Activated T-cell treated with anti-CD3 and anti-CD28 coated beads, Interleukin-2, amount 50 U/mL, for 48 hours (primary cell): Measurements from ENCODE around the gene ALDH1A1.

Experiments used
- DNase-seq, 2 experiments: peaks; one replicate each; pipeline ENCODE4 v3.0.0-alpha.2; 2020

The ALDH1A1 gene

DNA sequence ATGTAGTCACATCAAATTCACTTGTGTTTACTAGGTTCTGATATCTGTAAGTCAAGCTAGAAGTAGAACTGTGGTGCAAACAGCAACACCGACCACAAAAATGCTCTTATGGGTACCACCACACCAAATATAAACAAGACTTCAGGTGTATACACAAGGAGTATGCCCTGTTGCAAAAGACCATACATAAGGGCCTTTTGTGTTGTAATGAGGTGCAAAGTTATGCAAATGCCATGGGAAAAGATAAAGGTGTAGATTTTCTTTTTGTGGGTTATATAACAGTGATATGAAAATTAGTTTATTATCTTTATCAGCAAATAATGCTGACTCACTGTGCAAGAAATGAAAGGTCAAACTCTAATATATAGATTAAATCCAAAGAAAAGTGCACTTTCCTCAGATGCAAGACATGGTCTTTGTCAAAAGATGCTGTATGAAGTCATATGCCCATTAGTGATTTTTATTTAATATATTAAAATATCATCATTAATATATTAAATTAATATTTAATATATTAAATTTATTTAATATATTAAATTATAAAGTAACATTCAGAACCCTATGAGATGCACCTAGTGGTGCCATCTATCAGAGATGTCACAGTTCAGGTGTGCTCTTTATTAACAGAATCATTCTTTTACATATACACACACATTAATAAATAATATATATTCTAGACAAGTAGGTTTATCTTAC lies 26.7 kb upstream of the ALDH1A1 start:
- no peak for DNase-seq

DNA sequence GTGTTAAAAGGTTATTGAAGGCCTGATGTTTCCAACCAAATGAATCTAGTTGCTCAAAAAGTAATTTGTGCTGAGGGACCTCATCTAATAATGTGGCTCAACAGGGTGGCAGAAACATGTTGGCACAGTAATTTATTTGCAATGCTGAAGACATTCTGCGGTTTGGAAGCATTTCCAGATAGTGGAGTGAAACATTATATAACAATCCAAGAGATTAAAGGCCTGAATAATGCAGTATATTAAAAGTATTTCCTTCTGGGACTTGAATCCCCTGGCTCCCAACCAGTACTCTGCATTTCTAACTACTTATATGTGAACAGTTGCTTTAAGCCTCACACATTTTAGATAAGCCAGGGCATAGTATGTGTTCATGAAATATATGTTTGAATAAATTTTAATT lies 25.9 kb upstream of the ALDH1A1 start:
- DNase-seq, result no peak

DNA sequence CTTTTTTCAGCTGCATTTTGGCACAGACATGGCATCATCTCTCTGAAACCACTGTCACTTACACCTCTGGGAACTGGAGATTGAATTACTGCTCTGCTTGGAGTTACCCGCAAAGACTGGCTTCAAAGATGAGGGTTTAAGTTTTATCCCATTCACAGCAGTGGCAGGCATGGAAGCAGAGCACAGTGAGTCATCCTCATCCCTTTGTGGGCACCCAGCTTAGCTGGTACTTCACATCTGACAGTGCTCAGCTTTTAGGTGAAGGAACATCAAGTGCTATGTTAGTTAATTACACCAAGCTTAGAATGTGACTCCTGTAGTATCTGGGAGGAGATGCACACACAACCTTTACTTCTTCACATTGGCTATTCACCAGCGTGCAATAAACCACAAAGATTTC lies 24.8 kb upstream of the ALDH1A1 start:
- DNase-seq, result no peak

DNA sequence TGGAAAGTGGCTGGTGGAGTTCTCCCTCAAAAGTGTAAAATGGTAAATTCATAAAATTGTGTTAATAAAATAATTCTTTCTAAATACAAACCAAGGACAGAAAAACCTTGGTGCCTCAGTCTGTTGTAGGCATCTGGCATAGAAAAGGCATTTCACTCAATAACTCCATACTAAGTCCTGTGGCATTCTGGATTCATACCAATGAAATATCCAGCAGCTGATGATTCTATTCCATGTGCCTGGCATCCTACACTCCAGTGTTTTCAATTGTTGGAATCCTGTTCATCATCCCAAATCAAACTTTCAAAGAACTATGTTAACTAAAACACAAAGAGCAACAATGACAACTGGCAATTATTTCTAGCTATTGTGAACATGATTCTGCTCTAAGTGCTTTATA lies 21.6 kb upstream of the ALDH1A1 start:
- DNase-seq, result no peak

DNA sequence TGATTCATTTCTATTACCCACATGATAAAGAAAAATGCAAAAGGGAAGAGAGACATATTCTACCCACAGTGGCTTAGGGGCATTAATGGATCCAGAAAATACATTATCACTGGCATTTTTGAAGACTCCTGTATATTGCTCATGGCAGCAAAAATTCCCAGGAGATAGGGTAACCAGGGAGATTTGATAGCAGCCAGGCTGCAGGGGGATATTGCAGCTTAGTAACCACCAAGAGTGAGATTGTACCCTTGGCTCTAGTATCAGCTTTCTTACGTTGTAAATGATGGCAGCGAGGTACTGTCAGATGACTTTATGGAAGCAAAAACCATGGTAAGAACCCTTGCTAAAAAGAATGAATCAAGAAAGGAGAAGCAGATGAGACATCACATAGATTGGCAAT lies 19.8 kb upstream of the ALDH1A1 start:
- DNase-seq, result no peak

DNA sequence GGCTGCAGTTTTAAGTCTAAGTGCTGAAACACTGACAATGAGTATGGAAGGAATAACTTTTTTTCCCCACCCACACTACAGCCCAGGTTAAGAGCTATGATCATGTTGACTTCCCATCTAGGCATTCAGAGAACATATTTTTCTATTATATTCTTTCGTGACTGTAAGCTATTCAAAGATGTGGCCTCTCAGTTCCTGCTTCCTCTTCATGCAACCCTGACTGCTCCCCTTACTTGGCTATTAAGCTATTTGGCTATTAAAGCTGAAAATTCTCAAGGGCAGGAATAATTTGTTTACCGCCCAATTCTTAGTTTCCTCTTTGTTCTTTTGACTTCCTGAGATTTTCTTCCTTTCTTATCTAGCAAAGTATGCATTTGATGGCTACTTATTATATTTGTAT lies 18.6 kb upstream of the ALDH1A1 start:
- DNase-seq, result no peak

DNA sequence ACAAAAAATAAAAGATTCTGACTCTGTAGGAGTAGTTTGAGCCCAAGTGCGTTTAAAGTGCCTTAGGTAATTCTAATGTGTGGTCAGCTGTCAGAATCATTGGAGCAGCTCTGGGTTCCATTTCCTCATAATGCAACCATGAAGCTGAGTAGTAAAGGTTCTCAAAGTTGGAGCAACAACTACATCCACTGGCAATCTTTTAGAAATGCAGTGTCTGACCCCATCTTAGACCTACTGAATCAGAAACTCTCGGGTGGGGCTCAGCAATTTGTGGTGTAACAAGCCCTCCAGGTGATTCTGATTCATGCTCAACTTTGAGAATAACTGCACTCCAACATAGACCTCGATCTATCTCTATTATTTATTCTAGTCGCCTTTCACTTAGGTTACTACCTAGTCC lies 7.6 kb upstream of the ALDH1A1 start:
- no peak for DNase-seq

DNA sequence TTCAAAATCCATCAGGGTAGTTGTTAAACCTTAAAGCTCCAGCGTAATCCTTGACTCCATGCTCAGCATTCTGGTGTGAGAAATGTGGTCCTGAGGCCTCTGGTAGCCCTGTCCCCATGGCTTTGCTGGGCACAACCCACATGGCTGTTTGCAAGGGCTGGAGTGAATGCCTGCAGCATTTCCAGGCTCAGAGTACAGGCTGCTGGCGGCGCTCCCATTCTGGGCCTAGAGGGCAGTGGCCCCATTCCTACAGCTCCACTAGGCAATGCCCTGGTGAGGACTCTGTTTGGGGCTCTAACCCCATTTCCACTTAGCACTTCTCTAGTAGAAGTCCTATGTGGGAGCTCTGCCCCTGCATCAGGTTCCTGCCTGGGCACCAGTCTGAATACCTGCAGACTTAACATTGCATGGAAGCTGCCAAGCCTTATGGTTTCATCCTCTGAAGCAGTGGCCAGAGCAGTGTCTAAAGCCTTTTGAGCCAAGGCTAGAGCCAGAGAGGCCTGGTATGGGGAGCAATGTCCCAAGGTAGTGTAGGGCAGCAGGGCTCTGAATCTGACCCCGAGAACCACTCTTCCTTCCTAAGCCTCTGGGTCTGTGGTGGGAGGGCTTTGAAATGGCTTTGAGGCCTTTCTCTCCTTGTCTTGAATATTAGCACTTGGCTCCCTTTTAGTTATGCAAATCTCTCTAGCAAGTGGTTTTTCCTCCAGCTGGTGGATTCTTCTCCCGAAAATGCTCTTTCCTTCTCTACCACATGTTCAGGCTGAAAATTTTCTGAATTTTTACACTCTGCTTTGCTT lies 5.8 kb upstream of the ALDH1A1 start:
- no peak for DNase-seq

DNA sequence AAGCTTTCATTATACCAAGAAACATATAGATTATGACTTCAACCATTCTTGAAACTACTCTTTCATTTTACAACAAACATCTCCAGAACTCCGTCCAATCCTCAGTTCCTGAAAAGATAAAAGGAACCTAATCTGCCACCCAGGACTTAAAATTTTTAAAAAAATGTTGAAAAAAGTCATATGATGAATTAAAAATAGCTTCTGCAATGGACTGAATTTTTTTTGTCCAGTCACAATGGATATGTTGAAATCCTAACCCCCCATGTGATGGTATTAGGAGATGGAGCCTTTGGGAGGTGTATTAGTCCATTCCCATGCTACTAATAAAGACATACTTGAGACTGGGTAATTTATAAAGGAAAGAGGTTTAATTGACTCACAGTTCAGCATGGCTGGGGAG lies 2.7 kb upstream of the ALDH1A1 start:
- no peak for DNase-seq

DNA sequence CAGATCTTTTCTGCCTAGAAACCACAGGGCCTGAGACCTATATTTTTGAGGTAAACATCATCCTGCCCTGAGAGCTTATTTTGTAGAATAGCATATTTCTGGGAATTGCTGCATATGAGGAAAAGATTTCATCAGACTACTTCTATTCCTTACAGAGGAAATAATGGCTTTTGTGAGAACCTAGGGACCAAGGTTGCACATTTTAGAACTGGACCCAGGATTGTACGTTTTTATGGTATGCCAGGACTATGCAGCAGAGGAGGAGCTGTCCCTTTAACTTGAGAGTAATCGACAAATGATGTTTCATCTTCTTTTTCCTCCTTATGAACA lies 2.2 kb upstream of the ALDH1A1 start:
- DNase-seq, result no peak

DNA sequence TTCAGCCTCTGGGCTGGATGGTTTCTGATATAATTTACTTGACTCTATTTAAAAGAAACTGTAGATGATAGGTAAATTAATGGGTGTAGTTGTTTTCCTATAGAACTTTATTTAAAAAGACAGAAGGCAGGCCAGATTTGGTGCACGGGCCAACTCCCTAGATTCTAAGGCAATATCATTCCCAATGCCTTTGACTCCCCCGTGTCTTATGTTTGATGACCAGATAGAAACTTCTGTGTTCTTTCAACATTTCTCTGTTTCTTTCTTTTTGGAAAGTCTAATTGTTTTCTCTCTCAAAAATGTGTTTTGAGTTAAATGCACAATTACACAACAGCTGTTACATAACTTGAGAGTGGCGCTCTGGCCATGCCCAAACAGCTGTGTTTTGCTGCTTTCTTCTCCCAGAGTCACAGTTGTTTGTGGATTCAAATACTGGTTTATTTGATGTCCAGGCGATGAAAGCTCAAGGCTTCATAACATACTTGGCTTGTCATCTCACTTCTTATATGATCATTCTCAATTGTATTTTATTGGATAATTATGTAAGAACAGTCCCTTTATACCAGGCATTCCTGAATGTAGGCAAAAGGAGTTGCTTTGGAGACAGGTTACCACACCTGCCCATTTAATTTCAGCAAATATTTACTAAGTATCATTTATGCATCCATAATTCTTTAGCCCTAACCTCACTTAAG lies 1.7 kb upstream of the ALDH1A1 start:
- DNase-seq, result no peak

DNA sequence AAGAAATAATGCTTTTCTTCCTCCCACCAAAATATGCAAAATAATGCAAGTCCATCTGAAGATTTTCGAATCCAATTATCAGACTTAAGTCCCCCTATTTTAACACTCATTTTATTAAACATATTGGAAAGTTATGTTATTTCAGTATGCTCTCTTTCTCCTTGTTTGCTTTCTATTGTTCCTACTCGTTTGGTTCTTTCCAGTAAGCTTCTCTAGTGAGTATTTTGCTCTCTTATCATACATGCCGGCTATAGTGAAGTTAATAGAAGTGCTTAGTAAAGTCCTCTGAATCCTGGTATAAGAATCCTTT lies 517 bp downstream of the ALDH1A1 start:
- no peak for DNase-seq

DNA sequence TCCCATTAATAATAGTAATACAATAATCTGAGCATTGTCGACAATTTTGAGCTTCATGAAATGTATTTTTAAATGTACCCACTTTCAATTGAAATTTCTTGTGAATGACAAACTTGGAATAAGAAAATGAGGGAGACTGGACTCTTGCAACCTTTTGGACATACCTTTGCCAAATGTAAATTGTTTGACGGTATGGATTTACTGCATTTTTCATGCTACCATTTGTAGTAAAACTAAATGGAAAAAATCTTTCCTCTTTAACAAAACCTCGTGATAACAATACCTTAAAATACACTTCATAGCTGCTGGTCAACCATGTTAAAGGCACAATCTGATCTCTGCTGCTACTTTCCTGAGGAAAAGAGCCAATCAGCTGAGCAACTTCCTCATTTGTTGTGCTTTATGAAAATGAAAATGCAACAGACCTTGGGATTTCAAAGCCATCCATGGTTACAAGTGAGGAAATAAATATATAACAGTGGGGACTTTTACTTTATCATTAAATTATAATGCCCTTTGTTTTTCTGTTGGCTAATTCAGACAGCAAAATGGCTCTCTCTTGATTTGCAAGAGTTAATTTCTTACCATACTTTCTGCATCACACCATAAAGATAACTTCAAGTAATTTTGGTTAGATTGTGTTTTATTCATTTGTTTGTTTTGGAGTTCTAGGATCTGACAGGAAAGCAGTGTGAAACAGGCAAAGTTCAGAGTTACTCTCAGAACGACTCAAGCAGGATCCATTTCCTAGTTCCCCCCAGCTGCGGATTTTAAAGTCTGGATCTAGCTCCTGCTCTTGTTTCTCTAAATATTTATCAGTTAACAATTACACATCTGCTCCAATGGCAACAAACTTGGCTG lies 1.1 kb downstream of the ALDH1A1 start:
- DNase-seq, result no peak

DNA sequence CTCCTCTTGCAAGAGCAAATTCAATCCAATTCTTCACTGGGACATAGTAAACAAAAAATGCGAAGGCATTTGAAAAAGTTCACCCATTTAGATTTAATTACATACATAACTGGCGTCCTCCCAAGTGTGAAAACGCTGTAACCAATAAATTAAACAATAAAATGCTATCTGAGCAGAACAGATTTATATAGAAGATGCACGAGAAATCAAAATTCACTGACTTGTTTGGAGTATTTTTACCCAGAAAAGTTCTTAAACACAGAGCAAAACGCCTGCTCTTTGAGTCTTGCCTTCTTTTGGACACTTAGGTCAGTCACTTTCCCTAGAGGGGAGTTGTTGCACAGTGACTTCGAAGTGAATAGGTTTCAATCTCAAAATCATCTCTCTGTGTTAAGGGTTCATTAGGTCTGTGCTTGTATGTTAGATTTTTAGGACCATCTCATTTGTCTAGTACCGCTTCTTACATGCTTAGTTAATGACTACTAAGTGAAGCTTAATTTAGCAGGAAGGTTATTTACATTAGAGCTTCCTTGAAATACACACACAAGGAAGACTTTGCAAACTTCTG lies 1.9 kb downstream of the ALDH1A1 start:
- no peak for DNase-seq

DNA sequence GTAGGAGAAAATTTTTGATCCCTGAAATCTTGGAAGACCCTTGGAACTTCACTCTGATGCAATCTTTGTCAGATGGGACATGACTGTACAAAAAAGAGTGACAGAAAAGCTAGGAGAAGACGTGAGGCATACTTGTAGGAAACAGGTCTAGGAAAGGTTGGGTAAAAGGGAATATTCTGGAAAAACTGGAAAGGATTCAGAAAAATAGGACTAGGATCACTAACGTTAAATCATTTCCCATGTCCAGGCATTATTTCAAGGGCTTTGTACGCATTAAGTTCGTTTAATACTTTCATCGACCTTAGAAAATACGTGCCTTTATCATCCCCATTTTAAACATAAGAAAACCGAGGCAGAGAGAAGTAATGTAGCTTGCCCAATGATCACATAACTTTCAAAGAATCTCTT lies 2.9 kb downstream of the ALDH1A1 start:
- no peak for DNase-seq

DNA sequence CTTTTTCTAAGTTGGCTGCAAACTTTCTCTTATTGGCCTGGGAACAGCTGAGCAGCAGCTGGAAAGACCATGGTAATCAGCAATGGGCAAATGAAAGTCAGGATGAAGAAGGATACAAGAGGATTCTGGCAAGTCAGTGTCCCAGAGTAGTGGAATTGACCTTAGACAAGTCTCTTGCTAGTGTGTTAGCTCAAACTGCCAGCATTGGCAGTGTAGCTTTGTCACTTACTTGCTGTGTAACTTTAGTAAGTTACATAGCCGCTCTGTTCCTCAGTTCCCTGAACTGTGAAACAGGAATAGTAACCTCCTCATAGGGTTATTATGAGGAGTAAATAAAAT lies 3.6 kb downstream of the ALDH1A1 start:
- no peak for DNase-seq

DNA sequence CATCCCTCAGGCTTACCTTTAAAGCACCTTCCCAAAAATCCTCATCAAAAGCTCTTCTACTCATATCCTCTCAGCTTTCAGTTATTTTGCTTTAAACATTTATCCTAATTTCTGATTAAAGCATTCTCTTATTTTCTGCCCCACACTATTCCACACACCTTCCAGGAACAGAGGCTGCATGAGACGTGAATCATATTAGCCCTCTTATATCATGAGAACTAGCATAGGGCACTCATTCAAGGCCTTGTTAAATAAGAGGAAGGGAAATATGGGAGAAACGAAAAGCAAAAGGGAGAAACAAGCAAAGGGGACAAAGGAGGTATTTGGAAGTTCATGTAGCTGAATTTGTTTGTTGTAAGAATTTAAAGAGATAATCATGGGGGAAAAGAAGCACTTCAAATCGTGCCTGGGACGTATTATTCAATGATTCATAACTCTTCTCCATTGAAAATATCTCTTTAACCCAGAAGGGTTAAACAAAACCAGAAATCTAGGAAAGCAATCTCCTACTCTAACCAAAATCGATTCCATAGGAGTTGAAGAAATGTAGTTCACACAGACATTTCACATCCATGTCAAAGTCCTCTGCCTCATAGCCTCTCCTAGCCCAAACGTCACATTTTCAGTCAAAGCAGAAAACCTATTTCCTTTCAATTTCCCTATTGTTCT lies 4.1 kb downstream of the ALDH1A1 start:
- DNase-seq, result no peak

DNA sequence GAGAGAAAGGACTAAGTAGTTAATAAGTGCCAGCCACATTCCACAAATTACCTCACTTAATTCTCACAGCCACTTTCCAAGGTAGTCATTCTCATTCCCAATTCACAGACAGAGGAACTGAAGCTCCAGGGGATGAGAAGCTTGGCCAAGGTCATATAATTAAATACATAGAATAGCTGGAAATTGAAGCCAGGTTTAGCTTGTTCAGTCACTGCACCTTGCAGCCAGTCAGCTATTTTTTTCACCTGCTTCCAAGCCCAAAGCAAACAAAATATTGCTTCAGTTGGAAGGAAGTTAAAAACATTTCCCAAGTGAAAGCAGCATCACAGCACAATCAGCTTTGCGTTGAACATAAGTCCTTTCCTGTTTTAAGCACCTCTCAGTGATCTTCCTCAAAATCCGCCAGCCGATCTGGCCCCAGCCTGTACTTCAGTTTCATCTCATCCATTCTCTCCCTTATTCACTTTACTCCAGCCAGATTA lies 4.8 kb downstream of the ALDH1A1 start:
- DNase-seq, result no peak

DNA sequence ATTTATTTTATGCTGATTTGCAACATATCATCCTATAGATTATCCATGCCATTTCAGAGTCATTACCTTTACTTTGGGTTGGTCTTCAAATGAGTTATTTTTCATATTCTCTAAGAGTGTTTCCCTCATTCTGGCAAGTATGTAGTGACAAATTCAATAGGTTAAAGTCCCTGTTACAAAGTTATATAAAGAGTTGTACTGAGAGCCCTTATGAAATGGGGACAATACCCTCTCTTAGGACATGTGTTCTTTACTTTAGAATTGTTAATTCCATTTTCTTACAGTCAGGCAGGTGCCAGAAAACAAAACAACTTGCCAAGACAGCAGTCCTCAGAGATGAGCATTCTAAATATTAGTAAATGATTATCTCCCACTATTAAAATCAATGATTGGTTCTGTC lies 6.0 kb downstream of the ALDH1A1 start:
- no peak for DNase-seq

DNA sequence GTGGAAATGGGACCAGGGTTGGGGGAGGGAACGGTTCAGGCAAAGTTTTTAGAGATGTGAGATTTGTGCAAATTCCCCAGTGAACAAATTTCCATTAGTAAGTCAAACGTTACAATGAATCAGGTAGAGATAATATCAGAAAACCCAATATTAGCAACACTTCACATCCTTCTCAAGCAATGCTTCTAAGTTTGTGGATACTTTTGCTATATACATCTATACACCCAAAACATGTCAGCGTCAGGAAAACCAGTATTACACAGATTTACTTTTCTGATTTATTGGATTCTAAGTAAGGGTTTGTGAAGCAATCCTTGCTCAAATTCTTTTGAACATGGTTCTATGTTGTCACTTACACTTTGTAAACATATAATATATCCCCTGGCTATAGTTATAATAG lies 6.5 kb downstream of the ALDH1A1 start:
- DNase-seq, result no peak

DNA sequence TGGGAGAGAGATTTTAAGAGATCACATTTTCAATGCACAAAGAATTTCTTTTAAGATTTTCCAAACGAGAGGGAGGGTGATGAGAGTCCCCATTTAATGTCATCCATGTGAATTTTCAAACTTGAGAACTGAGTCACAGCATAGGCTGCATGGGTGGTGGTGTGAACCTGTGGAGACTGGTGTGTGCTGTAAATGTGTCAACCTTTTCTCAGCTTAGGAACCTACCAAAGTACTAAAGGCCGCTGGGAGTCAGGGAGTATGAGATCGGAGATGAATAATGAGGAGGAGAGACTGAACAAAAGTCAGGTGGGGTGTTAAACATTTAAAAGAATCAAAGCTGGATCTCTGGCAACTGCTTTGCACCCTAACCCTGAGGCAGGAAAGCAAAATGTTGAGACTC lies 7.5 kb downstream of the ALDH1A1 start:
- no peak for DNase-seq

DNA sequence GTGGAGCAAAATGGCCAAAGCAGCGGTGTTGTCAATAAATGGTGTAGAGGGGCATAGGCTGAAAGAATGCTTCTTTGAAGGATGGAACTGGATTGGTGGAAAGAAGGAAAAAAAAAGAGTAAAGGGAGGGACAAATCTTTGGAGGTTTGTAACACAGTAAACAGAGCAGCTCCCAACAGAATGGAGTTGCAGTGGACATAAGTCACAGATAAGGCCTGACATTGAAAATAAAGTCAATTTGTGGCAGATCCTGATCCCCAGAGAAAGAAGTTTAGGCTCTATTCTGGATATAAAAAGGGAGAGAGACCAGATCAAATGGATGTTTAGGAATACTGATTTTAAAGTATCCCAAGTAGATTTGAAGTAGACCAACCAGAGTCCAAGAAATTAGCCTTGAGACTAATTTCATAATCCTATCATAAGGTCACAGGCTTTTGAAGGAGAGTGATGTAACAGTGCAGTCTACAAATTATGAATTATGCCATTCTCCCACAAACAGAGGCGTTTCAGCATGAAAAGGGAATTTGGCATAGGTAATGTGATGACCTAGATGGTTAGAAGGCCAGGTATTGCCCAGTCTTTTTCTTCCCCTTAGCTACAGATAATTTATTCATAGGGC lies 8.9 kb downstream of the ALDH1A1 start:
- DNase-seq, result no peak
